C4-2B (cell line): ENCODE measurements around the gene ZDHHC11B.

Experiments used
- CTCF ChIP-seq: fragments of 450-650 bp; conservative IDR thresholded peaks from 2 replicates; pipeline ENCODE4 v1.5.1; 2017; ENCODE audit warnings: mild to moderate bottlenecking
- ZFX ChIP-seq: fragments of 450-650 bp; IDR thresholded peaks from 2 replicates; pipeline ENCODE4 v1.6.1; 2017

GRCh38 chr5:760363-761058 is 24.0 kb downstream of the ZDHHC11B start:
- TF ChIP-seq CTCF: no peak
- no peak for TF ChIP-seq ZFX
